SK-MEL-5 (cell line): ENCODE data around the gene ADGRG6. TPM values are rescaled to one million over a fixed set of nuclear protein-coding genes. Genes with fewer than 3 reads are reported as not detected.

Experiments used
- DNase-seq: peaks from one replicate; pipeline ENCODE4 v3.0.0-alpha.2; 2016; ENCODE audit warnings: low read depth, low spot score
- in situ Hi-C: cut with HindIII; loops from 2 replicates; pipeline ENCODE4 v1.10.0; 2016; ENCODE audit warnings: low sequenced_read_pairs, high pct_unique_total_duplicates, low pct_unique_long_range_greater_than_20kb
- total RNA-seq: library from RNA; depleted of rRNA; stranded (reverse); fragments of >200 nt; shearing (Covaris generic); gene quantifications from 2 replicates; pipeline ENCODE4 v1.2.3, GENCODE V29; 2014

Gene ADGRG6
- total RNA-seq, 1 experiment from 2014 or later = 134 TPM

GRCh38 chr6:142285235-142286087 is 16.3 kb upstream of the ADGRG6 start:
- DNase-seq = no peak
- in situ Hi-C loops = no loop called here

- in situ Hi-C loops = no loop called here
- DNase-seq = no peak
Observed at GRCh38 chr6:142286088-142286409, 15.8 kb upstream of the ADGRG6 start.

- in situ Hi-C loops = no loop called here
Observed at GRCh38 chr6:142289687-142290086, 12.1 kb upstream of the ADGRG6 start.

GRCh38 chr6:142290851-142291250 is 11.0 kb upstream of the ADGRG6 start:
- no peak for DNase-seq
- in situ Hi-C loops = no loop called here

More at GRCh38 chr6:142289687-142290086, 12.1 kb upstream of the ADGRG6 start:
- DNase-seq = no peak

- DNase-seq = no peak
- in situ Hi-C loops = no loop called here
Observed at GRCh38 chr6:142291512-142291911, 10.3 kb upstream of the ADGRG6 start.

GRCh38 chr6:142292166-142292924 is 9.5 kb upstream of the ADGRG6 start:
- no peak for DNase-seq
- in situ Hi-C loops = no loop called here

GRCh38 chr6:142293121-142293520 is 8.7 kb upstream of the ADGRG6 start:
- DNase-seq = no peak
- in situ Hi-C loops = no loop called here

- no peak for DNase-seq
- in situ Hi-C loops = no loop called here
Observed at GRCh38 chr6:142294679-142295078, 7.1 kb upstream of the ADGRG6 start.

GRCh38 chr6:142296975-142297604 is 4.7 kb upstream of the ADGRG6 start:
- in situ Hi-C loops = no loop called here
- peak; percentile 87 for DNase-seq

- in situ Hi-C loops = no loop called here
- no peak for DNase-seq
Observed at GRCh38 chr6:142297605-142297995, 4.2 kb upstream of the ADGRG6 start.

- in situ Hi-C loops = no loop called here
- peak; percentile 98 for DNase-seq
Observed at GRCh38 chr6:142297996-142298753, 3.6 kb upstream of the ADGRG6 start.

GRCh38 chr6:142300302-142300701 is 1.5 kb upstream of the ADGRG6 start:
- no peak for DNase-seq
- in situ Hi-C loops = no loop called here

- in situ Hi-C loops = no loop called here
- DNase-seq = peak; percentile 66
Observed at GRCh38 chr6:142300758-142301650, 803 bp upstream of the ADGRG6 start.

- peak; percentile 51 for DNase-seq
- in situ Hi-C loops = no loop called here
Observed at GRCh38 chr6:142302421-142303175, 791 bp downstream of the ADGRG6 start.

GRCh38 chr6:142303176-142303533 is 1.3 kb downstream of the ADGRG6 start:
- in situ Hi-C loops = no loop called here
- no peak for DNase-seq

- in situ Hi-C loops = no loop called here
- DNase-seq = peak; percentile 89
Observed at GRCh38 chr6:142304241-142304640, 2.4 kb downstream of the ADGRG6 start.
